IMR-90 (cell line): Measurements from ENCODE around the gene EID1. TPM values are rescaled to one million over a fixed set of nuclear protein-coding genes. Genes with fewer than 3 reads are reported as not detected.

Experiments used
- BHLHE40 ChIP-seq: fragments of 150-350 bp; IDR thresholded peaks from 2 replicates; pipeline ENCODE4 v1.6.1; 2016; ENCODE audit warnings: mild to moderate bottlenecking, low read depth, low read length
- CEBPB ChIP-seq: IDR thresholded peaks from 2 replicates; pipeline ENCODE4 v1.6.1; 2012; ENCODE audit warnings: low read depth, low read length, improper control_type of control experiment
- MAZ ChIP-seq: IDR thresholded peaks from 2 replicates; pipeline ENCODE4 v1.6.1; 2012; ENCODE audit warnings: low read depth, mild to moderate bottlenecking, low read length, improper control_type of control experiment, moderate library complexity, borderline replicate concordance
- POLR2A ChIP-seq: IDR thresholded peaks from 2 replicates; pipeline ENCODE4 v1.6.1; 2012; ENCODE audit warnings: mild to moderate bottlenecking, low read depth, low read length
- RCOR1 ChIP-seq: IDR thresholded peaks from 2 replicates; pipeline ENCODE4 v1.6.1; 2012; ENCODE audit warnings: mild to moderate bottlenecking, low read length, improper control_type of control experiment; ENCODE audit not compliant: insufficient replicate concordance
- RFX5 ChIP-seq: IDR thresholded peaks from 2 replicates; pipeline ENCODE4 v1.8.0; 2012; ENCODE audit warnings: low read depth, mild to moderate bottlenecking, low read length, moderate library complexity
- polyA plus RNA-seq, 3 experiments: library from polyadenylated mRNA; depleted of rRNA; stranded (reverse); fragments of >200 nt; gene quantifications; 2 replicates each; pipeline ENCODE4 v1.2.3, GENCODE V29; 2012; ENCODE audit warnings: low replicate concordance in 1 of 3
- total RNA-seq: library from RNA; depleted of rRNA; stranded (reverse); fragments of >200 nt; gene quantifications from 2 replicates; pipeline ENCODE4 v1.2.3, GENCODE V29; 2012; rRNA removed

Gene EID1
- total and polyA plus RNA-seq, 2 of the 4 experiments (the other 2 are of a cell fraction) = 147 to 162 TPM

- no peak for TF ChIP-seq RCOR1
- no peak for TF ChIP-seq RFX5
- TF ChIP-seq POLR2A = no peak
- TF ChIP-seq BHLHE40 = no peak
- no peak for TF ChIP-seq MAZ
- no peak for TF ChIP-seq CEBPB
These were observed 51.7 kb downstream of the EID1 start (continued) for GRCh38 chr15:48929661-48930060.

Other genes with a start within 250 kb of the EID1 start
- gene FBN1, start 232.4 kb upstream of the EID1 start, total RNA-seq = 283 and 326 TPM in 2 replicates
- 130 and 134 TPM in 2 replicates for gene FBN1, start 232.4 kb upstream of the EID1 start, polyA plus RNA-seq (2012; rRNA removed)
- gene CEP152, start 67.1 kb upstream of the EID1 start, total RNA-seq = 7.3 and 10.3 TPM in 2 replicates
- gene CEP152, start 67.1 kb upstream of the EID1 start, polyA plus RNA-seq (2012; rRNA removed) = 1.4 and 2.1 TPM in 2 replicates
- 2.5 and 2.7 TPM in 2 replicates for gene SHC4, start 85.8 kb downstream of the EID1 start, total RNA-seq
- 0.91 and 0.95 TPM in 2 replicates for gene SHC4, start 85.8 kb downstream of the EID1 start, polyA plus RNA-seq (2012; rRNA removed)
- 34.1 and 45.0 TPM in 2 replicates for gene SECISBP2L, start 168.3 kb downstream of the EID1 start, total RNA-seq
- gene SECISBP2L, start 168.3 kb downstream of the EID1 start, polyA plus RNA-seq (2012; rRNA removed) = 10.4 and 13.1 TPM in 2 replicates